HG02623 (cell line): ENCODE results near the gene HAL.
A peak's percentile ranks its signal among the peaks of the same experiment; 100 is the strongest.

Experiments used
- ATAC-seq: cut with Tn5 transposase; IDR thresholded peaks from one replicate; pipeline ENCODE4 v1.9.1; 2021; ENCODE audit warnings: moderate library complexity; ENCODE audit not compliant: unreplicated experiment

HAL gene

GRCh38 chr12:96015672-96016071 lies 19.5 kb upstream of the HAL start:
- ATAC-seq = no peak

GRCh38 chr12:96014943-96015599 lies 18.9 kb upstream of the HAL start:
- ATAC-seq = no peak

- no peak for ATAC-seq
Measured at GRCh38 chr12:96007729-96008128, 11.6 kb upstream of the HAL start.

- ATAC-seq = no peak
Measured at GRCh38 chr12:96006727-96007126, 10.6 kb upstream of the HAL start.

- no peak for ATAC-seq
Measured at GRCh38 chr12:96000858-96001257, 4.7 kb upstream of the HAL start.

GRCh38 chr12:95999484-95999883 lies 3.3 kb upstream of the HAL start:
- ATAC-seq = no peak

- ATAC-seq = peak; percentile 92
Measured at GRCh38 chr12:95998611-95999286, 2.6 kb upstream of the HAL start.

GRCh38 chr12:95997911-95998510 lies 1.9 kb upstream of the HAL start:
- ATAC-seq = no peak

- ATAC-seq = no peak
Measured at GRCh38 chr12:95997276-95997675, 1.1 kb upstream of the HAL start.

GRCh38 chr12:95995238-95996031 lies 709 bp downstream of the HAL start:
- ATAC-seq = no peak

- no peak for ATAC-seq
Measured at GRCh38 chr12:95994476-95994875, 1.7 kb downstream of the HAL start.

GRCh38 chr12:95993907-95994306 lies 2.2 kb downstream of the HAL start:
- no peak for ATAC-seq

GRCh38 chr12:95990136-95990535 lies 6.0 kb downstream of the HAL start:
- ATAC-seq = no peak

GRCh38 chr12:95989504-95990123 lies 6.5 kb downstream of the HAL start:
- ATAC-seq = no peak

- no peak for ATAC-seq
Measured at GRCh38 chr12:95988506-95989275, 7.5 kb downstream of the HAL start.

- no peak for ATAC-seq
Measured at GRCh38 chr12:95986635-95987570, 9.2 kb downstream of the HAL start.

- no peak for ATAC-seq
Measured at GRCh38 chr12:95984682-95985081, 11.5 kb downstream of the HAL start.

GRCh38 chr12:95982602-95983001 lies 13.5 kb downstream of the HAL start:
- ATAC-seq = no peak

- ATAC-seq = no peak
Measured at GRCh38 chr12:95980437-95980836, 15.7 kb downstream of the HAL start.
